ENCODE results near the gene TKT. TPM values are rescaled to one million over a fixed set of nuclear protein-coding genes. Genes with fewer than 3 reads are reported as not detected.

The TKT gene
- total RNA-seq, 1 donor from 2014 or later: 423 TPM

DNA sequence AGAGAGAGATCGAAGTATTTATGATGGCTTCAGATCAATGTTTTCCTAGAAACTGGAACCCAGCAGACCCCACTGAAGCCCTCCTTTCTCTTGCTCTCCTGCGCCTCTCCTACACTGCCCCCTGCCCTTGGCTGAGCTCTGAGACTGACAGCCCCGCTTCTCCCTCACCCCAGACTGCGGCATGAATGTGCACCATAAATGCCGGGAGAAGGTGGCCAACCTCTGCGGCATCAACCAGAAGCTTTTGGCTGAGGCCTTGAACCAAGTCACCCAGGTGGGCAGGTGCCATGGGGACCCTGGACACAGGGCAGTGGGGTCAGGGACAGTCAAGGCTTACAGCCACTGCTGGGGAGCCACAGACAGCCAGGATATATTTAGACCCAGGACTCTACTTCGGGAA is 71.1 kb downstream of the TKT start:
- no peaks in the 10 kb centered on the region for H3K27me3 ChIP-seq
- peaks cover 0 to 67% of the 10 kb centered on the region in 2 donors for H3K36me3 ChIP-seq
- no peak for DNase-seq (ENCODE audit: extremely low spot score in 2 of 2)
- no peaks in the 10 kb centered on the region for H3K9me3 ChIP-seq
- H3K27ac ChIP-seq: no peak overlapping the region
- TF ChIP-seq, protein P1, sequence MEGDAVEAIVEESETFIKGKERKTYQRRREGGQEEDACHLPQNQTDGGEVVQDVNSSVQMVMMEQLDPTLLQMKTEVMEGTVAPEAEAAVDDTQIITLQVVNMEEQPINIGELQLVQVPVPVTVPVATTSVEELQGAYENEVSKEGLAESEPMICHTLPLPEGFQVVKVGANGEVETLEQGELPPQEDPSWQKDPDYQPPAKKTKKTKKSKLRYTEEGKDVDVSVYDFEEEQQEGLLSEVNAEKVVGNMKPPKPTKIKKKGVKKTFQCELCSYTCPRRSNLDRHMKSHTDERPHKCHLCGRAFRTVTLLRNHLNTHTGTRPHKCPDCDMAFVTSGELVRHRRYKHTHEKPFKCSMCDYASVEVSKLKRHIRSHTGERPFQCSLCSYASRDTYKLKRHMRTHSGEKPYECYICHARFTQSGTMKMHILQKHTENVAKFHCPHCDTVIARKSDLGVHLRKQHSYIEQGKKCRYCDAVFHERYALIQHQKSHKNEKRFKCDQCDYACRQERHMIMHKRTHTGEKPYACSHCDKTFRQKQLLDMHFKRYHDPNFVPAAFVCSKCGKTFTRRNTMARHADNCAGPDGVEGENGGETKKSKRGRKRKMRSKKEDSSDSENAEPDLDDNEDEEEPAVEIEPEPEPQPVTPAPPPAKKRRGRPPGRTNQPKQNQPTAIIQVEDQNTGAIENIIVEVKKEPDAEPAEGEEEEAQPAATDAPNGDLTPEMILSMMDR (IDR thresholded peaks at IDR 0.05): no peak
- TF ChIP-seq POLR2A (IDR thresholded peaks at IDR 0.05) (no peak), POLR2AphosphoS5 (IDR thresholded peaks at IDR 0.05; ENCODE audit: insufficient read depth in 1 of 2, low read depth in 1 of 2) (no peak)
- H3K4me1 ChIP-seq: no peaks in the 10 kb centered on the region
- no peak overlapping the region for H3K4me3 ChIP-seq
- intact Hi-C loops (cut with DNase I): no loop called here

DNA sequence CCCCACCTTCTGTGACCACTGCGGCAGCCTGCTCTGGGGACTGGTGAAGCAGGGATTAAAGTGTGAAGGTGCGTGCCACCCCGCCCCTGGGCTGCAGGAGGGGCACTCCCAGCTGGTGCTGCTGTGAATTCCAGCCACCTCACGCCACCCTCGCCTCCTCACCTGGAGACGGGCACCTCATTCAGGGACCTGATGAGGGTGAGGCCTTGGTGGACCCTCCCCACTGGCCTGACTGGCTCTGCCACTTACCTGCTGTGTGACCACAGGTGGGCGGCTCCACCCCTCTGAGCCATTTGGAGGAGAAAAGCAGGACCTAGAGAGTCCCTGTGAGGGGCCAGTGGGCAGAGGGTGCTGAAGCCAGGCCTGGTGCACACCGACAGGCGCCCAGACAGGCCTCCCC is 72.3 kb downstream of the TKT start:
- Histone ChIP-seq H3K9me3 (no peaks in the 10 kb centered on the region), H3K36me3 (peaks cover 0 to 65% of the 10 kb centered on the region in 2 donors), H3K4me3 (no peak overlapping the region), H3K27ac (no peak overlapping the region), H3K27me3 (no peaks in the 10 kb centered on the region), H3K4me1 (no peaks in the 10 kb centered on the region)
- TF ChIP-seq, protein P1 (IDR thresholded peaks at IDR 0.05): no peak
- TF ChIP-seq POLR2AphosphoS5 (IDR thresholded peaks at IDR 0.05; ENCODE audit: insufficient read depth in 1 of 2, low read depth in 1 of 2) (no peak), POLR2A (IDR thresholded peaks at IDR 0.05) (no peak)
- intact Hi-C loops (cut with DNase I): no loop called here
- DNase-seq (ENCODE audit: extremely low spot score in 2 of 2): no peak

DNA sequence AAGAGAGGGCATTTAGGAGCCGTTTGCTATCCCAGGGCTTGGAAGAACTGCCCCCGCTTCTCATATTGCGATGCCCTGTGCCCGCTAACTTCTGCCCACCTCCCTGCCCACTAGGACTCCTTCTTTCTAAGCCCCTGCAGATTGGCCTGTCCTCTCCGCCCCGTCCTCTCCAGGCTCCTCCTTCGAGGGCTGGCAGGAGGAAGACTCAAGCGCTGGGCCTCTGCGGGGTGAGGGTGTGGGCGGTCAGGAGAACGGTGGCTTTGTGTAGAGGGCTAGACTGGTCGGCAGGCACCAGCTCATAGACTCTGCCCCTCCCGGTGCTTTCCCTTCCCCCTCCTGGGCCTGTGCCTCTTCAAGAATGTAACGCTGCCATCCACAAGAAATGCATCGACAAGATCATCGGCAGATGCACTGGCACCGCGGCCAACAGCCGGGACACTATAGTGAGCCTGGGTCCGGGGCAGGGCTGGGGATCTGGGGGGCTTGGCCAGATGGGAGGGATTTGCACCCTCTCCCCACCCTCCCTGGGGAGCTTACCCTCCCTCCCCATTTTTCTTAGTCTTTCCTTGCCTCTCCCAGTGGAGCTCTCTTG is 73.0 kb downstream of the TKT start:
- no peaks in the 10 kb centered on the region for H3K9me3 ChIP-seq
- intact Hi-C loops (cut with DNase I): no loop called here
- no peak for TF ChIP-seq POLR2AphosphoS5 (IDR thresholded peaks at IDR 0.05; ENCODE audit: insufficient read depth in 1 of 2, low read depth in 1 of 2)
- TF ChIP-seq, protein P1 (IDR thresholded peaks at IDR 0.05): no peak
- TF ChIP-seq POLR2A (IDR thresholded peaks at IDR 0.05): no peak

DNA sequence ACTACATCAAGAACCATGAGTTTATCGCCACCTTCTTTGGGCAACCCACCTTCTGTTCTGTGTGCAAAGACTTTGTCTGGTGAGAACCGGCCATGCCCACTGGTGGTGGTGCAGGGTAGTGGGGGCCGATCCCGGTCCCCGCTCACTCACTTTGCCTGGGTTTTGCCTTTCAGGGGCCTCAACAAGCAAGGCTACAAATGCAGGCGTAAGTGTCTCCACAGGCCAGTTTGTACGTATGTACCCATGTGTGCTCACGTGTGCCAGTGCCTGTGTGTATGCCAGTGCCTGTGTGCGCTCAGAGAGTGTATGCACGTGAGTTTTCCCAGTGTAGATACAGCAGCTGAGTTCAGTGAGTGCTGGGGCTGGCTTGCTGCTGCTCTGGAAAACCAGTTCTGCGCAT is 74.3 kb downstream of the TKT start:
- H3K27me3 ChIP-seq: no peaks in the 10 kb centered on the region
- intact Hi-C loops (cut with DNase I): no loop called here
- DNase-seq (ENCODE audit: extremely low spot score in 2 of 2): no peak
- H3K27ac ChIP-seq: no peak overlapping the region
- peaks cover 0 to 63% of the 10 kb centered on the region in 2 donors for H3K36me3 ChIP-seq
- H3K4me1 ChIP-seq: no peaks in the 10 kb centered on the region
- H3K9me3 ChIP-seq: no peaks in the 10 kb centered on the region
- H3K4me3 ChIP-seq: no peak overlapping the region
- TF ChIP-seq POLR2A (IDR thresholded peaks at IDR 0.05) (no peak), POLR2AphosphoS5 (IDR thresholded peaks at IDR 0.05; ENCODE audit: insufficient read depth in 1 of 2, low read depth in 1 of 2) (no peak)
- TF ChIP-seq, protein P1 (IDR thresholded peaks at IDR 0.05): no peak

More for the DNA sequence above, 73.0 kb downstream of the TKT start:
- Histone ChIP-seq H3K27me3 (no peaks in the 10 kb centered on the region), H3K4me3 (no peak overlapping the region), H3K4me1 (no peaks in the 10 kb centered on the region), H3K27ac (no peak overlapping the region), H3K36me3 (peaks cover 0 to 63% of the 10 kb centered on the region in 2 donors)
- no peak for DNase-seq (ENCODE audit: extremely low spot score in 2 of 2)

DNA sequence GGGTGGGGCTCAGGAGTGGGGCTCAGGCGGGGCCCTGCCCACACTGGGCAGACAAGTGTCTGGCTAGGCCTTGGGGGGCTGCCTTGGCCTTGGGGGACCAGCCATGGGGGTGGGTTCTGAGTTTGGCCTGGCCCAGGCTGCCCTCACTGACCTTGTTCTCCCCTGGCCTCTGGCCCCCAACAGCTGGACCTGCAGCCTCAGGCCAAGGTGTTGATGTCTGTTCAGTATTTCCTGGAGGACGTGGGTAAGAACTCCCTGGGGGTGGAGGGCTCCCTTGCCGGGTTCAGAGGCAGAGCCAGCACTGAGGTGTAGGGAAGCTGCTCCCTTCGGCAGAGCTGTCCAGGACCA is 74.8 kb downstream of the TKT start:
- Histone ChIP-seq H3K36me3 (peaks cover 0 to 60% of the 10 kb centered on the region in 2 donors), H3K27me3 (no peaks in the 10 kb centered on the region), H3K9me3 (no peaks in the 10 kb centered on the region), H3K27ac (no peak overlapping the region), H3K4me3 (no peak overlapping the region), H3K4me1 (no peaks in the 10 kb centered on the region)
- no peak for DNase-seq (ENCODE audit: extremely low spot score in 2 of 2)
- TF ChIP-seq POLR2AphosphoS5 (IDR thresholded peaks at IDR 0.05; ENCODE audit: insufficient read depth in 1 of 2, low read depth in 1 of 2): no peak
- intact Hi-C loops (cut with DNase I): no loop called here

All from vagina (tissue), 2 donors.